Mucosa of rectum (tissue), 2 donors: ENCODE results near the gene BCR.
"Not testable (repeated sequence)": the region's sequence is repeated elsewhere in the genome, so short reads cannot be mapped to it uniquely, and the experiment has no call there.

Source experiments
- H3K27ac ChIP-seq, 2 donors: one replicate each; pipeline ENCODE4 v1.7.0; 2013; ENCODE audit warnings: inconsistent platforms in 2 of 2, low read depth in 2 of 2, low read length in 2 of 2
- H3K27me3 ChIP-seq, 2 donors: one replicate each; pipeline ENCODE4 v1.7.0; 2013; ENCODE audit warnings: low read length in 2 of 2; ENCODE audit not compliant: control insufficient read depth in 2 of 2, insufficient read depth in 2 of 2
- H3K36me3 ChIP-seq, 2 donors: one replicate each; pipeline ENCODE4 v1.7.0; 2013; ENCODE audit warnings: low read length in 2 of 2; ENCODE audit not compliant: control insufficient read depth in 2 of 2, insufficient read depth in 2 of 2
- H3K4me1 ChIP-seq, 2 donors: one replicate each; pipeline ENCODE4 v1.7.0; 2013; ENCODE audit warnings: low read length in 2 of 2, mild to moderate bottlenecking in 1 of 2; ENCODE audit not compliant: control insufficient read depth in 2 of 2, insufficient read depth in 2 of 2
- H3K4me3 ChIP-seq, 2 donors: one replicate each; pipeline ENCODE4 v1.7.0; 2013; ENCODE audit warnings: low read length in 2 of 2
- H3K9ac ChIP-seq, 2 donors: one replicate each; pipeline ENCODE4 v1.7.0; 2013; ENCODE audit warnings: low read length in 2 of 2, low read depth in 1 of 2, mild to moderate bottlenecking in 1 of 2
- H3K9me3 ChIP-seq, 2 donors: one replicate each; pipeline ENCODE4 v1.7.0; 2013; ENCODE audit warnings: low read length in 2 of 2; ENCODE audit not compliant: control insufficient read depth in 2 of 2
- donor health status: healthy.
- donor health status: Normal muscosa, but diverticular disease.

BCR gene

GRCh38 chr22:23180301-23180892, at the start of gene BCR:
TSS of gene BCR (plus strand) at chr22:23180509. CDS start at chr22:23180961, 452 bp downstream.
- H3K4me3 ChIP-seq: peak within 1 kb of the TSS; percentile 83 to 85
- H3K9ac ChIP-seq: peak within 1 kb of the TSS; percentile 83
- peak within 1 kb of the TSS; percentile 58 to 73 for H3K27ac ChIP-seq
- no peaks in the 10 kb centered on the region for H3K36me3 ChIP-seq
- H3K27me3 ChIP-seq: no peaks in the 10 kb centered on the region
- H3K4me1 ChIP-seq: peaks cover 34 to 38% of the 10 kb centered on the region in 2 donors
- peaks cover 0 to 3% of the 10 kb centered on the region in 2 donors for H3K9me3 ChIP-seq

- Histone ChIP-seq H3K9me3 (no peaks in the 10 kb centered on the region), H3K9ac (no peak overlapping the region), H3K36me3 (no peaks in the 10 kb centered on the region), H3K4me1 (no peaks in the 10 kb centered on the region), H3K27ac (no peak overlapping the region), H3K27me3 (no peaks in the 10 kb centered on the region), H3K4me3 (no peak overlapping the region)
Observed at GRCh38 chr22:23130697-23131096, 49.6 kb upstream of the BCR start.

GRCh38 chr22:23131931-23132330, 48.4 kb upstream of the BCR start:
- no peak overlapping the region for H3K27ac ChIP-seq
- H3K9ac ChIP-seq: no peak overlapping the region
- H3K27me3 ChIP-seq: no peaks in the 10 kb centered on the region
- no peaks in the 10 kb centered on the region for H3K36me3 ChIP-seq
- peaks cover 0 to 3% of the 10 kb centered on the region in 2 donors for H3K4me1 ChIP-seq
- no peak overlapping the region for H3K4me3 ChIP-seq
- H3K9me3 ChIP-seq: no peaks in the 10 kb centered on the region

GRCh38 chr22:23132376-23133091, 47.8 kb upstream of the BCR start:
- no peaks in the 10 kb centered on the region for H3K36me3 ChIP-seq
- H3K9me3 ChIP-seq: no peaks in the 10 kb centered on the region
- H3K27ac ChIP-seq: no peak overlapping the region
- no peak overlapping the region for H3K4me3 ChIP-seq
- no peaks in the 10 kb centered on the region for H3K27me3 ChIP-seq
- peaks cover 0 to 3% of the 10 kb centered on the region in 2 donors for H3K4me1 ChIP-seq
- H3K9ac ChIP-seq: no peak overlapping the region

DNA sequence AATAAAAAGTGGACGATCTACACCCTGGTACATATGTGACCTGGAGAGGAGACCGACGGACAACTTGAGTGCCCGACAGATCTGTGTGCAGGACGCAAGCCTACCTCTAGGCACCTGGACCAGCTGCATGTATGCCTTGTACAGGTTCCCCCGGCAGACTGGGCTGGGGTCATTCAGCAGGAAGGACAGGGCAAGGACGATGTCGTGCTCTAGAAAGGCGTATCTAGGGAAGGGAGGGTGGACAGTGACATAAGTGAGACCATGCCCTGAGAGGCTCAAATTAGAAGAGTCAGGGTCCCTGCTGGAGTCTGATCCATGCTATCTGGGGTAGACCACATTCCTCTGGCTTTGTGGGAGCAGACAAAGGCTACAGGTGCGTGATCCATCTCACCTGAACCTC, 46.4 kb upstream of the BCR start:
- no peak overlapping the region for H3K9ac ChIP-seq
- no peaks in the 10 kb centered on the region for H3K9me3 ChIP-seq
- H3K27ac ChIP-seq: no peak overlapping the region
- H3K4me3 ChIP-seq: no peak overlapping the region
- H3K36me3 ChIP-seq: no peaks in the 10 kb centered on the region
- H3K27me3 ChIP-seq: no peaks in the 10 kb centered on the region
- peaks cover 3% of the 10 kb centered on the region in 2 donors for H3K4me1 ChIP-seq

- H3K9me3 ChIP-seq, H3K4me3 ChIP-seq, H3K36me3 ChIP-seq, H3K27me3 ChIP-seq, H3K9ac ChIP-seq: not testable (repeated sequence)
- Histone ChIP-seq H3K27ac (peak overlapping the region in 1 of 2 donors; percentile 52), H3K4me1 (peaks cover 9 to 12% of the 10 kb centered on the region in 2 donors)
Observed at GRCh38 chr22:23136991-23137390, 43.3 kb upstream of the BCR start.

- H3K9me3 ChIP-seq: no peaks in the 10 kb centered on the region
- no peak overlapping the region for H3K9ac ChIP-seq
- H3K36me3 ChIP-seq: no peaks in the 10 kb centered on the region
- peak overlapping the region in 1 of 2 donors; percentile 52 for H3K27ac ChIP-seq
- H3K4me3 ChIP-seq: no peak overlapping the region
- no peaks in the 10 kb centered on the region for H3K27me3 ChIP-seq
- H3K4me1 ChIP-seq: peaks cover 12 to 15% of the 10 kb centered on the region in 2 donors
Observed at GRCh38 chr22:23137468-23137867, 42.8 kb upstream of the BCR start.

DNA sequence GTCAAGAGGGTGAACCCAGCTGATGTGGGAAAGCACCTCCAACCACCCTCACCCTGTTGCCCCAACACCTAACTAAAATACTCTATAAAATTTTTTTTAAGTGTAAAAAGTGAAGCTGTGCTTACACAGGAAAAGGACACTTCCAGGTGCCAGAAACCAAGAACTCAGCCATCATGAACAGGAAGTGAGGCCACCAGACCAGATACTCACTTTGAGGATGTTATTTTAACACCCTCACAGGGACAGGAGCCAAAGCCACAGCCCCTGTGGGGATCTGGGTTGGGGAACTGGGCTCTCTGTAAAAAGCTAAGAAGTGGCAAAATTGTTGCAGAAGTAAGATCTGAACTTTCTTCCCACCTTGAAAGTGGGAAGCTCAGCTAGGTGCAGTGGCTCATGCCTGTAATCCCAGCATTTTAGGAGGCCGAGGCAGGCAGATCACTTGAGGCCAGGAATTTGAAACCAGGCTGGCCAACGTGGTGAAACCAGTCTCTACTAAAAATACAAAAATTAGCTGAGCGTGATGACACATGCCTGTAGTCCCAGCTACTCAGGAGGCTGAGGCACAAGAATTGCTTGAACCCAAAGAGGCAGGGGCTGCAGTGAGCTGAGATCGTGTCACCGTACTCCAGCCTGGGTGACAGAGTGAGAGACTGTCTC, 42.3 kb upstream of the BCR start:
- Histone ChIP-seq H3K27me3 (no peaks in the 10 kb centered on the region), H3K4me1 (peaks cover 17 to 20% of the 10 kb centered on the region in 2 donors), H3K9me3 (no peaks in the 10 kb centered on the region), H3K9ac (no peak overlapping the region), H3K36me3 (no peaks in the 10 kb centered on the region), H3K4me3 (no peak overlapping the region), H3K27ac (peak overlapping the region in 1 of 2 donors; percentile 58)

DNA sequence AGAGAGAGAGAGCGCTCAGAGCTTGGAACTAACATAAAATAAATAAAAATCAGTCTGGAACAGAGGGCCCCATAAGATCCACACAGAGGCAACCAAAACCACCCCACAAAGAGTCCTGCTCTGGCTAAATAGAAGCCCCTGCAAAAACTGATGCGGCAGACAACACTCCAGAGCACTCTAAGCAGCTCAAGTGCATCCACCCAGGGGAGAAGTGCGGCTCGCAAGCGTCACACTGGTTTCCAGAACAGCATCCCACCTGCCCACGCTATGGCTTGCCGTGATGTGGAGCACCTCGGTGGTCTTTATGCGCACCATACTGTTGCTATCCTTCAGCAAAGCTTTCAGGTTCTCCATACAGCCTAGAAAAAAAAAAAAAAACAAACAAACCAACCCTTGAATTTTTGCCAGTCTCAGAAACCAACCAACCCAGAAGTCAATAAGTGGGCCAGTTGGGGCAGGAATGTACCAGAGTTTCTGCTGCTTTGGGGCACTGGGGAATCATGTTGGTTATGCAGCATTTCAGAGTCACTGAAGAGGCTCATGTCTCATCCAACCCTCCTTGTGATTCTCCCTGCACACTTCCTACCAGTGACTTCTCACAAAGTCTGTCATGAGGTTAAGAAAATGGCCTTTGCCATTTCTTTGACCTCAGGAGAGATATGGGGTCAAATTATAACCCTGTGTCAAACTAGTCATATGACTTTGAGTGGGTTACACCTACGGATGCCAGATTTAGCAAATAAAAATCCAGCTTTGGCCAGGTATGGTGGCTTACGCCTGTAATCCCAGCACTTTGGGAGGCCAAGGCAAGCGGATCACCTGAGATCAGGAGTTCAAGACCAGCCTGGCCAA, 41.5 kb upstream of the BCR start:
- no peak overlapping the region for H3K4me3 ChIP-seq
- peak overlapping the region in 1 of 2 donors; percentile 58 for H3K27ac ChIP-seq
- H3K9ac ChIP-seq: no peak overlapping the region
- no peaks in the 10 kb centered on the region for H3K36me3 ChIP-seq
- H3K4me1 ChIP-seq: peaks cover 17 to 20% of the 10 kb centered on the region in 2 donors
- no peaks in the 10 kb centered on the region for H3K27me3 ChIP-seq
- H3K9me3 ChIP-seq: no peaks in the 10 kb centered on the region
